HEK293T (cell line): ENCODE data around the gene HIGD2A.

Source experiments
- BHLHE40 ChIP-seq: fragments of 450-650 bp; IDR thresholded peaks from 2 replicates; pipeline ENCODE4 v1.6.1; 2016; ENCODE audit warnings: mild to moderate bottlenecking, moderate library complexity, borderline replicate concordance
- CTBP1 ChIP-seq: fragments of 450-650 bp; IDR thresholded peaks from 2 replicates; pipeline ENCODE4 v1.6.1; 2016; ENCODE audit warnings: borderline replicate concordance
- FOXA1 ChIP-seq: fragments of 450-650 bp; IDR thresholded peaks from 2 replicates; pipeline ENCODE4 v1.6.1; 2016; ENCODE audit warnings: mild to moderate bottlenecking
- FOXK2 ChIP-seq: fragments of 450-650 bp; IDR thresholded peaks from 2 replicates; pipeline ENCODE4 v1.6.1; 2016; ENCODE audit warnings: mild to moderate bottlenecking
- FOXM1 ChIP-seq: fragments of 450-650 bp; IDR thresholded peaks from 2 replicates; pipeline ENCODE4 v1.6.1; 2017; ENCODE audit warnings: mild to moderate bottlenecking, borderline replicate concordance
- HDGF ChIP-seq: fragments of 450-650 bp; IDR thresholded peaks from 2 replicates; pipeline ENCODE4 v1.6.1; 2017; ENCODE audit warnings: antibody characterized with exemption, borderline replicate concordance
- L3MBTL2 ChIP-seq: fragments of 450-650 bp; conservative IDR thresholded peaks from 2 replicates; pipeline ENCODE4 v1.6.1; 2016; ENCODE audit warnings: mild to moderate bottlenecking
- NFRKB ChIP-seq: fragments of 450-650 bp; IDR thresholded peaks from 2 replicates; pipeline ENCODE4 v1.6.1; 2016; ENCODE audit warnings: mild to moderate bottlenecking, moderate library complexity
- SP1 ChIP-seq: fragments of 450-650 bp; IDR thresholded peaks from 2 replicates; pipeline ENCODE4 v1.6.1; 2017
- SUZ12 ChIP-seq: fragments of 450-650 bp; IDR thresholded peaks from 2 replicates; pipeline ENCODE4 v1.6.1; 2016; ENCODE audit warnings: mild to moderate bottlenecking
- ZNF384 ChIP-seq: fragments of 450-650 bp; IDR thresholded peaks from 2 replicates; pipeline ENCODE4 v1.6.1; 2016
- TF ChIP-seq, protein P1 (sequence below): fragments of 450-650 bp; IDR thresholded peaks from 2 replicates; pipeline ENCODE4 v1.6.1; 2016

DNA sequence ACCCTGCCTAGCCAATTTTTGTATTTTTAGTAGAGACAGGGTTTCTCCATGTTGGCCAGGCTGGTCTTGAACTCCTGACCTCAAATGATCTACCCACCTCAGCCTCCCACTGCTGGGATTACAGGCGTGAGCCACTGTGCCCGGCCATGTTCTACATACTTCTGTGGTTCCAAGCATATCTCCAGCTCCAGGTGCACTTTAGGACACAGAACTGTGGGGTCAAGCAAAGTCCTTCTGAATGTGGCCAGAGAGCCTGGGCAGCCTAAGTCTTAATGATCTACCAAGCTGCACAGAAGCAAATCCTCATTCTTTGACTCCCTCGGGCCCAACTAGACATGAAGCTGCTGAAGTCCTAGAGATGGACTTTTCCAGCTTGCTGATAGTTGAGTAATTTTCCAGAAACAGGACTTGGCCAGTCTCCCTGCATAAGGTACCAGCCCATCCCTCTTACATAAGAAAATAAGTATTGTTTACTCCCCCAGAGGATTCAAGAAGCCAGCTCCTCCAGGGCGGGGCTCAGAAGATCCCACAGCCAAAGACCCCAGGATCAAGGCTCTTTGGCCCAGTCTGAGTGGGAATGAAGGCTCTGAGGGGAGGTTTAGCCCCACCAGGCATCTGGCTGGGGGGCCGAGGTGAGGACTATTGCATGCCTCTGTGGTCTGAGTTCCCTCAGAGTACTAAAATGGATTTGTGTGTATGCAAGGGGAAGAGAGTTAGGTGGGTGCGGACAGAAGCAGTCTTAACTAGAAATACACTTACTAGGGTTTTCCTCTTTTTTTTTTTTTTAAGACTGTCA, 19.1 kb downstream of the HIGD2A start:
- no peak for TF ChIP-seq FOXM1
- TF ChIP-seq L3MBTL2, result no peak
- no peak for TF ChIP-seq SUZ12
- no peak for TF ChIP-seq FOXA1
- TF ChIP-seq FOXK2, result no peak
- no peak for TF ChIP-seq CTBP1
- no peak for TF ChIP-seq ZNF384
- no peak for TF ChIP-seq SP1
- TF ChIP-seq BHLHE40, result no peak
- TF ChIP-seq, protein P1, sequence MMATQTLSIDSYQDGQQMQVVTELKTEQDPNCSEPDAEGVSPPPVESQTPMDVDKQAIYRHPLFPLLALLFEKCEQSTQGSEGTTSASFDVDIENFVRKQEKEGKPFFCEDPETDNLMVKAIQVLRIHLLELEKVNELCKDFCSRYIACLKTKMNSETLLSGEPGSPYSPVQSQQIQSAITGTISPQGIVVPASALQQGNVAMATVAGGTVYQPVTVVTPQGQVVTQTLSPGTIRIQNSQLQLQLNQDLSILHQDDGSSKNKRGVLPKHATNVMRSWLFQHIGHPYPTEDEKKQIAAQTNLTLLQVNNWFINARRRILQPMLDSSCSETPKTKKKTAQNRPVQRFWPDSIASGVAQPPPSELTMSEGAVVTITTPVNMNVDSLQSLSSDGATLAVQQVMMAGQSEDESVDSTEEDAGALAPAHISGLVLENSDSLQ, result no peak
- TF ChIP-seq NFRKB, result no peak
- TF ChIP-seq HDGF, result no peak
